Left ventricle myocardium inferior (tissue), 1 donor: ENCODE results near the gene PARP8. TPM values are rescaled to one million over a fixed set of nuclear protein-coding genes. Genes with fewer than 3 reads are reported as not detected.
"Not testable (repeated sequence)": the region's sequence is repeated elsewhere in the genome, so short reads cannot be mapped to it uniquely, and the experiment has no call there.

Source experiments
- DNase-seq: peaks from one replicate; pipeline ENCODE4 v3.0.0-alpha.2; 2020
- H3K27ac ChIP-seq: fragments of 200-600 bp; replicated peaks from 2 replicates; pipeline ENCODE4 v1.8.0; 2021
- H3K27me3 ChIP-seq: fragments of 200-600 bp; 2 replicates; pipeline ENCODE4 v1.8.0; 2021; ENCODE audit warnings: low read depth
- H3K36me3 ChIP-seq: fragments of 200-600 bp; 2 replicates; pipeline ENCODE4 v1.8.0; 2021
- H3K4me1 ChIP-seq: fragments of 200-600 bp; 2 replicates; pipeline ENCODE4 v1.8.0; 2021
- H3K4me3 ChIP-seq: fragments of 200-600 bp; 2 replicates; pipeline ENCODE4 v1.8.0; 2021; ENCODE audit warnings: mild to moderate bottlenecking, moderate library complexity
- H3K9me3 ChIP-seq: fragments of 200-600 bp; replicated peaks from 2 replicates; pipeline ENCODE4 v1.8.0; 2021
- CTCF ChIP-seq: fragments of 200-600 bp; IDR thresholded peaks from 2 replicates; pipeline ENCODE4 v1.8.0; 2021; ENCODE audit warnings: antibody characterized with exemption, mild to moderate bottlenecking, borderline replicate concordance
- intact Hi-C: fragments of 100-400 bp; cut with micrococcal nuclease; formaldehyde crosslinking; loops from one replicate; pipeline ENCODE4 v1.11.0; 2022
- total RNA-seq: library from RNA; stranded (reverse); fragmentation: NEBNext Ultra II Directional; extraction: Animal tissue kit (Norgen Biotek cat#: 25700); gene quantifications from one replicate; pipeline ENCODE4 v1.2.1, GENCODE V29; 2021
- donor health status: DM: no; HTN: yes; CAD: no; lungs with severe emphysema.

The PARP8 gene
- total RNA-seq, 1 donor from 2014 or later: 6.6 TPM

DNA sequence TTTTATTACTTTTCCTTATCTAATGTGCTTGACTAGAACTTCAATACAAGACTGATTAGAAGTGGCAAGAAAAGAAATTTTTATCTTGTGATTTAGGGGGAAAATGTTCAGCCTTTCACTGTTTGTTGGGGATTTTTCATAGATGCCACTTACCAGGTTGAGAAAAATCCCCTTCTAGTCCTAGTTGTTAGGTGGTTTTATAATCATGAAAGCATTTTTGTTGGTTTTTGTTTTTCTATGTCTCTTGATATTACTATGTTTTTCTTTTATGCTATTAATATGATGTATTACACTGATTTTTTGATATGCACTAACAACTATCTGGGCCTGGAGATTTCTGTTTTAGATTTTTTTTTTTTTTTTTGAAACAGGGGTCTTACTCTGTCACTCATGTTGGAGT lies 134.0 kb downstream of the PARP8 start:
- H3K4me3 ChIP-seq: no peak overlapping the region
- intact Hi-C loops: no loop called here
- H3K9me3 ChIP-seq: peaks cover 25% of the 10 kb centered on the region
- DNase-seq: no peak
- TF ChIP-seq CTCF: no peak
- H3K36me3 ChIP-seq: peaks cover 19% of the 10 kb centered on the region
- H3K27ac ChIP-seq: no peak overlapping the region
- H3K27me3 ChIP-seq: no peaks in the 10 kb centered on the region
- no peaks in the 10 kb centered on the region for H3K4me1 ChIP-seq

- Histone ChIP-seq H3K36me3 (peaks cover 8% of the 10 kb centered on the region), H3K27ac (peak overlapping the region; percentile 24), H3K9me3 (peaks cover 23% of the 10 kb centered on the region), H3K4me3 (no peak overlapping the region), H3K4me1 (no peaks in the 10 kb centered on the region), H3K27me3 (no peaks in the 10 kb centered on the region)
- no peak for DNase-seq
- intact Hi-C loops: no loop called here
- TF ChIP-seq CTCF: no peak
These were observed 141.2 kb downstream of the PARP8 start for GRCh38 chr5:50807661-50808060.

- H3K4me3 ChIP-seq: no peak overlapping the region
- no peak for DNase-seq
- no peaks in the 10 kb centered on the region for H3K27me3 ChIP-seq
- H3K9me3 ChIP-seq: peaks cover 16% of the 10 kb centered on the region
- no peak for TF ChIP-seq CTCF
- intact Hi-C loops: no loop called here
- no peaks in the 10 kb centered on the region for H3K4me1 ChIP-seq
- H3K27ac ChIP-seq: no peak overlapping the region
- H3K36me3 ChIP-seq: peaks cover 5% of the 10 kb centered on the region
These were observed 142.0 kb downstream of the PARP8 start for GRCh38 chr5:50808406-50808805.

DNA sequence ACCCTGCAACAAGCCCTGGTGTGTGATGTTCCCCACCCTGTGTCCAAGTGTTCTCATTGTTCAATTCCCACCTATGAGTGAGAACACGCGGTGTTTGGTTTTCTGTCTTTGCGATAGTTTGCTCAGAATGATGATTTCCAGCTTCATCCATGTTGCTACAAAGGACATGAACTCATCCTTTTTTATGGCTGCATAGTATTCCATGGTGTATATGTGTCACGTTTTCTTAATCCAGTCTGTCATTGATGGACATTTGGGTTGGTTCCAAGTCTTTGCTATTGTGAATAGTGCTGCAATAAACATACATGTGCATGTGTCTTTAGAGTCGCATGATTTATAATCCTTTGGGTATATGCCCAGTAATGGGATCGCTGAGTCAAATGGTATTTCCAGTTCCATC lies 145.3 kb downstream of the PARP8 start:
- H3K27ac ChIP-seq, DNase-seq, intact Hi-C loops, H3K36me3 ChIP-seq, H3K9me3 ChIP-seq, H3K27me3 ChIP-seq, H3K4me1 ChIP-seq, H3K4me3 ChIP-seq: not testable (repeated sequence)

DNA sequence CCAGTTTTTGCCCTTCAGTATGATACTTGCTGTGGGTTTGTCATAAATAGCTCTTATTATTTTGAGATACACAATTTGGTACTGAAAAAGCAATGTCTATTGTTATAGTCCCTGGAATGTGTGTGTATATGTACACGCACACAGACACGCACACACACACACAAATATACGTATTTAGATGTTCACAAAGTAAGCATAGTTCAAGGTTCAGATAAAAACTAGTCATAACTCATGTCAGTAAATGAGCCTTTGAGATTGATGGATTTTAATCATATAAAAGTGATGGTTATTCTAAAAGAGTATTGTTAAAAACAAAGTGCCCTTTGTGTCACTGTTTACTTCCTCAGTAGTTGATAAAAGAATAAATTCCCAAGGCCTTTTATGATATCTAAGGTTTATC lies 147.3 kb downstream of the PARP8 start:
- H3K36me3 ChIP-seq: peaks cover 4% of the 10 kb centered on the region
- H3K4me1 ChIP-seq: no peaks in the 10 kb centered on the region
- H3K9me3 ChIP-seq: peaks cover 8% of the 10 kb centered on the region
- no peak overlapping the region for H3K27ac ChIP-seq
- no peaks in the 10 kb centered on the region for H3K27me3 ChIP-seq
- no peak overlapping the region for H3K4me3 ChIP-seq
- TF ChIP-seq CTCF: no peak
- intact Hi-C loops: no loop called here
- no peak for DNase-seq

GRCh38 chr5:50814556-50814955 lies 148.1 kb downstream of the PARP8 start:
- Histone ChIP-seq H3K4me1 (no peaks in the 10 kb centered on the region), H3K36me3 (peaks cover 4% of the 10 kb centered on the region), H3K9me3 (peaks cover 8% of the 10 kb centered on the region), H3K27ac (no peak overlapping the region), H3K27me3 (no peaks in the 10 kb centered on the region), H3K4me3 (no peak overlapping the region)
- DNase-seq: no peak
- intact Hi-C loops: no loop called here
- TF ChIP-seq CTCF: no peak
